Retinal pigment epithelial cell (primary cell): Measurements from ENCODE around the gene CACTIN.
"Not testable (repeated sequence)": the region's sequence is repeated elsewhere in the genome, so short reads cannot be mapped to it uniquely, and the experiment has no call there.

Source experiments
- DNase-seq: peaks from one replicate; pipeline ENCODE4 v3.0.0-alpha.2; 2010; ENCODE audit warnings: low read depth
- H3K4me3 ChIP-seq: 2 replicates; pipeline ENCODE4 v1.5.1; 2011; ENCODE audit warnings: mild to moderate bottlenecking, low read length, control low read depth, moderate library complexity
- TF ChIP-seq, protein P1 (sequence below): conservative IDR thresholded peaks from 2 replicates; pipeline ENCODE4 v1.5.1; 2011; ENCODE audit warnings: low read depth, low read length, control low read depth, inconsistent platforms

CACTIN gene

DNA sequence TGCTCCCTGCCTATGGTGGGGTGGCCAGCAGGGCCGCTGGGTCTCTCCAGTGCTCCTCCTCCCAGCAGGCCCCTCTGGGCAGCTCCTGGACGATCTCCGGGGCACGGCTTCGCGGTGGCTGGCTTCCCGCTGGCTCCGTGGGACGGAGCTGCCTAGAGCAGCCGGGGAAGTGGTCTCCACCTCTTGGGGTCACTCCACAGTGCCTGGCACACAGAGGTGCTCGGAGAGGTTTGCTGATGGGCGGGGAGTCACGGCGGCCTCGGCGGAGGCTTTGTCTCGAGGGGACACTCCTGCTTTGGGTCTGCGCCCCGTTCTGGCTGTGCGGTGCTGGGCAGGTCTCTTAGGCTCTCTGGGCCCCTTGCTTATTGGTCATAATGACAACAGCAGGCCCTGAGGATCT is 9.9 kb upstream of the CACTIN start:
- TF ChIP-seq, protein P1, sequence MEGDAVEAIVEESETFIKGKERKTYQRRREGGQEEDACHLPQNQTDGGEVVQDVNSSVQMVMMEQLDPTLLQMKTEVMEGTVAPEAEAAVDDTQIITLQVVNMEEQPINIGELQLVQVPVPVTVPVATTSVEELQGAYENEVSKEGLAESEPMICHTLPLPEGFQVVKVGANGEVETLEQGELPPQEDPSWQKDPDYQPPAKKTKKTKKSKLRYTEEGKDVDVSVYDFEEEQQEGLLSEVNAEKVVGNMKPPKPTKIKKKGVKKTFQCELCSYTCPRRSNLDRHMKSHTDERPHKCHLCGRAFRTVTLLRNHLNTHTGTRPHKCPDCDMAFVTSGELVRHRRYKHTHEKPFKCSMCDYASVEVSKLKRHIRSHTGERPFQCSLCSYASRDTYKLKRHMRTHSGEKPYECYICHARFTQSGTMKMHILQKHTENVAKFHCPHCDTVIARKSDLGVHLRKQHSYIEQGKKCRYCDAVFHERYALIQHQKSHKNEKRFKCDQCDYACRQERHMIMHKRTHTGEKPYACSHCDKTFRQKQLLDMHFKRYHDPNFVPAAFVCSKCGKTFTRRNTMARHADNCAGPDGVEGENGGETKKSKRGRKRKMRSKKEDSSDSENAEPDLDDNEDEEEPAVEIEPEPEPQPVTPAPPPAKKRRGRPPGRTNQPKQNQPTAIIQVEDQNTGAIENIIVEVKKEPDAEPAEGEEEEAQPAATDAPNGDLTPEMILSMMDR, result no peak
- H3K4me3 ChIP-seq, result no peak overlapping the region
- no peak for DNase-seq

DNA sequence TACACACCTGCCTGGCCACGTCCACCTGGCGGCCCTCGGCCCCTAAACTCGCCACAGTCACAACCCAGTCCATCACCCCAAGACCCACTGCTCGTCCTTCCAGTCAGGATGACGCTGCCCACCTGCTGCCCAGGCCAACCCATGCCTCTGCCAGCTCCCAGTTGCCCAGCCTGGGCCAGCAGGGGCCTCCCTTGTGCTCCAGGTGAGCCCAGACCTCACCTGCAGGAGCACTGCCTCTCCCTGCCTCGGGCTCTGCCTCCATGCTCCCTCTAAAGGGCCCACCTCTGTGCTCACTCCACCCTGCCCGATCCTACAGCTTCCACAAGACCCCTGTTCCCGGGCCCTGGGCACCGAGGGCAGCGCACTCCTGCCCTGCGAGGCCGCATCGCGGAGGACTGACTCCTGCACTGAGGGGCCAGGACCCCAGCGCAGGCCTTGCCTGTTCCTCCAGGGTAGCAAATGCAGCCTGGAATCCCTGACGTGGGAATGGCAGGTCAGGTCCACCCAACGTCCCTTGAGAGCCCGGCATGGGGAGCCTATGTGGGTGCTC is 8.0 kb upstream of the CACTIN start:
- TF ChIP-seq, protein P1, result no peak
- no peak overlapping the region for H3K4me3 ChIP-seq
- DNase-seq, result no peak

DNA sequence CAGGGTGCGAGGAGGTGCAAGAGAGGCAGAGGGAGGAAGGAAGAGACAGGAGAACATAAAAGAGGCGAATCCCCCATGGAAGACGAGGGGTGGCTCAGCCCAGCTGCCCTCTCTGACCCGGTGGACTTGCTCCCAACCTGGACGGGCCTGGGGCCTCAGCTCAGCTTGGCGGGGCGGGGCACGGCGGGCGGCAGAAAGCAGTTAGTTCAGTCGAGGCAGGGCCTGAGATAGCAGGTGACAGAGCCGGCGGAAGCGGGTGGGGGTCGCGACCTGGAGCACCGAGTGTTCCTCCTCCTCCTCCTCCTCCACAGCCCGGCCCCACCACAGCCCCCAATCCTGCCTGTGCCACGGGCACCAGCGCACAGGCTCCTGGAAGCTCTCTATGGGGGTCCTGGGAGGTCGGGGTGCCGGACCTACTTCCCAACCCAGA is 7.0 kb upstream of the CACTIN start:
- TF ChIP-seq, protein P1, result no peak
- H3K4me3 ChIP-seq, result no peak overlapping the region
- DNase-seq, result no peak

DNA sequence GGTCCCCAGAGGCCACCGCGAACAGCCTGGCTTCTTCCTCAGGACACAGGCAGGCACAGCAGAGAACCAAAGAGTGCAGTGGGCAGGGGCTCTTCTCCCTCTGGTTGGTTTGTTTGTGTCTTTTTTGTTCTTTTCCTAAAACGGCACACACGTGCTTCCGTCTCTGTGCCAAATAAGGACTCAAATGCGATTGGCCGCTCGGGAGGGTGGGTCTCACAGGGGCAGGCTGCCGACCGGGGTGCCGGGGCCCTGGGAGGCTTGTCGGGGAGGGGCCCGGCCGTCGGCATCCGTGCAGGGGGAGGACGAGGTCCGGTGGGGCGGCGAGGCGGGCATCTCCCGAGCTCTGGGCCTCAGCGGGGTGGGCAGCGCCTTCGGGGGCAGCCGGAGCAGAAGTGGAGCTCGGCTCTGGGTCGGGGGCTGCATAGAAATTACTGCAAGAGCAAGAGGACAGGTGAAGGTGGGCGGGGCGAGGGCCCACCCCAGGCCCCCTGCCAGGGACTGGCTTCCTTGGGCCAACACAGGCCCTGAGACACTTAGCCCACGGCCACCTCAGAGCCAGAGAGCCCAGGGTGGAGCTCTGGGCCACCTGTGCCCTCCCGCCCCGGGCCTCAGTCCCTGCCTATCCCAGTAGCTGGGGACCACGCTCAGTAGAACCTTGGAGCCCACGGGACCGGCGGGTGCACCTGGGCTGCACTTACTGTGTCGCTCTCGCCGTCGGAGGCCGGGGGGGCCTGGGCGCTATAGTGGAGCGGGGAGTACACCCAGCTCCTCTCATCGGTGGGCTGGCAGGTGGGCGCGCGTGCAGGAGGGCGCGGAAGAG is 6.4 kb upstream of the CACTIN start:
- no peak for DNase-seq
- no peak overlapping the region for H3K4me3 ChIP-seq
- TF ChIP-seq, protein P1, result no peak

DNA sequence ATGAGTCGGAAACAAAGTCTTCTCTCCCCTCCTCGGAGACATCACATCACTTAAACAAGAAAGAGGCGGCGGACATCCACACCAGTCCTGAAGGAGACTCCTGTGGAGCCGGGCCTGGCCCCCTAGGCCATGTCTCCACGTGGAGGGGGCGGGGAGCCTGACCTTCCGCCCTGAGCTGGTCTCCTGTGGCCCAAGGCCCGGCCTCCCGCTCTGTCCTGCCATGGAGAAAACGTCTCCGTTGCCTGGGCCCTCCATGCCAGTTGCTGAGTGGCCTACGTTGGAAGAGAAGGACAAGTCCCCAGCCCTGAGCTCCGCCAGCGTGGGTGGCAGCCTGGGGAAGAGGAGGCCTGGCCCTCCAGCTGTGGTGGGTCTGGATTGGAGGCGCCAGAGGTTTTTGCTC is 5.5 kb upstream of the CACTIN start:
- H3K4me3 ChIP-seq, result no peak overlapping the region
- no peak for DNase-seq
- TF ChIP-seq, protein P1, result no peak

DNA sequence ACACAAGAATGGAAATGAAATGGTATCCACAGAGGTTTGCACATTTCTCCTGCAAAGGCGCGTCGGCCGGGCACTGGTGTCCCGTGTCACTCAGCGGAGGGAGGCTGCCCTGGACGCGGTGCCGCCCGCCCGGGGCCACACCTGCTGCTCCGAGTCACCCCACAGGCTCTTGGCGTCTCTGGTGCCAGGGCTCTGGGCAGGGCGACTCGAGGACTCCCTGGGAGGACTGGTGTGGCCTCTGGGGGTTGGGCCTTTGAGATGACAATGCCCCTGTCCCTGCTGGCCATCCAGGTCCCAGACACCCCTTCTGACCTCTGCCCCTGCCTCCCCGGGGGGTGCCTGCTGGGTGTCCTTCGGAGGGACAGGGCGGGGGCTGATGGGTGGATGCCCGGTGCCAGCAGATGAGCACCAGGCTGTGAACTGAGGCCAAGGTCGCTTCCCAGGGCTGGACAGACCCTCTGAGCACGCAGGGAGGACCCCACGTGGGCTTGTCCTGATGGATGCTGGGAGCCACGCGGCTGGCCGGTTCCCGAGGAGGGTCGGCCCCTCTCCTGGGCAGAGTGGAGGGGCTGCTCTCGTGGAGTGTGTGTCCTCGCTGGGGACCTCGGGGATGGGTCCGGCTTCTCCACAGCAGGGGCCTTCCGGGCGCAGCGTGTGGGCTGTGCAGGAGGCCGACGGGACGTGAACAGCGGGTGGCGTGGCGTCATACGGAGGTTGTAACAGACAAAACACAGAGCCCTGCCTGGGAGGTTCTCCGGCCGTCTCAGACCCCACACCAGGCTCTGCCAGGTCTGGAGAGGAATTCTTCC is 4.7 kb upstream of the CACTIN start:
- no peak for DNase-seq
- H3K4me3 ChIP-seq, result no peak overlapping the region
- TF ChIP-seq, protein P1, result no peak

DNA sequence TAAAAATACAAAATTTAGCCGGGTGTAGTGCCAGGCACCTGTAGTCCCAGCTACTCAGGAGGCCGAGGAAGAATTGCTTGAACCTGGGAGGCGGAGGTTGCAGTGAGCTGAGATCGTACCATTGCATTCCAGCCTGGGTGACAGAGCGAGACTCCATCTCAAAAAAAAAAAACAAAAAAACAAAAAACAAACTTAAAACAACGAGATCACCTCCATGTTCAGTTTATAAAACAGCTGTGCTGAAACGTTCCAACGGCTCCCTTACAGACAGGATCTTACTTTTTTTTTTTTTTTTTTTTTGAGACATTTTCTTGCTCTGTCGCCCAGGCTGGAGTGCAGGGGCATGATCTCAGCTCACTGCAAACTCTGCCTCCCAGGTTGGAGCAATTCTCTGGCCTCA is 2.2 kb upstream of the CACTIN start:
- H3K4me3 ChIP-seq, DNase-seq: not testable (repeated sequence)
